SK-N-SH (cell line): Measurements from ENCODE around the gene NNAT. TPM values are rescaled to one million over a fixed set of nuclear protein-coding genes. Genes with fewer than 3 reads are reported as not detected.

ENCODE experiments used
- CTCF ChIA-PET: fragments of 300-600, 350-600 bp; formaldehyde crosslinking; extraction: SDS; loops from one replicate; lab custom pipeline; 2021; lab: Yijun Ruan, JAX
- POLR2A ChIA-PET: fragments of 350-600 bp; sonication (Branson Sonifier 250); formaldehyde crosslinking; extraction: SDS; loops from one replicate; lab custom pipeline; 2020; ENCODE audit warnings: antibody characterized with exemption, inconsistent platforms; lab: Yijun Ruan, JAX
- DNase-seq: peaks from one replicate; pipeline ENCODE4 v3.0.0; 2012
- H2AFZ ChIP-seq: fragments of 200-600 bp; sonication (generic); 2 replicates; pipeline ENCODE4 v1.8.1; 2016; ENCODE audit warnings: antibody characterized with exemption, mild to moderate bottlenecking, low read depth
- H3F3A ChIP-seq: fragments of 200-600 bp; sonication (generic); replicated peaks from 2 replicates; pipeline ENCODE3; 2016; ENCODE audit warnings: antibody characterized with exemption, mild to moderate bottlenecking; ENCODE audit not compliant: insufficient read depth
- H3K27ac ChIP-seq, 2 experiments: fragments of 200-500 bp in 1 of 2; fragments of 200-600 bp in 1 of 2; sonication (Bioruptor generic) in 1 of 2; sonication (generic), shearing (Covaris generic) in 1 of 2; 2 replicates each; pipeline versions ENCODE4 v1.5.1 to v1.6.1; 2014 to 2016; ENCODE audit warnings: low read depth in 2 of 2, inconsistent platforms in 1 of 2, low read length in 1 of 2, mild to moderate bottlenecking in 1 of 2, mixed read lengths in 1 of 2
- H3K27me3 ChIP-seq: fragments of 200-600 bp; sonication (generic), shearing (Covaris generic); 2 replicates; pipeline ENCODE4 v1.6.1; 2016; ENCODE audit warnings: mixed run types; ENCODE audit not compliant: insufficient read depth
- H3K36me3 ChIP-seq, 2 experiments: fragments of 200-500 bp in 1 of 2; fragments of 200-600 bp in 1 of 2; sonication (Bioruptor generic) in 1 of 2; sonication (generic) in 1 of 2; replicated peaks in 1 of 2; 2 replicates each; pipeline versions ENCODE3 to v1.5.1; 2014 to 2016; ENCODE audit warnings: low read length in 1 of 2, mild to moderate bottlenecking in 1 of 2; ENCODE audit not compliant: insufficient read depth in 2 of 2, control insufficient read depth in 1 of 2
- H3K4me1 ChIP-seq, 2 experiments: fragments of 200-500 bp in 1 of 2; fragments of 200-600 bp in 1 of 2; sonication (Bioruptor generic) in 1 of 2; sonication (generic), shearing (Covaris generic) in 1 of 2; 2 replicates each; pipeline versions ENCODE4 v1.5.1 to v1.6.1; 2014 to 2016; ENCODE audit warnings: low read depth in 1 of 2, low read length in 1 of 2, mixed run types in 1 of 2; ENCODE audit not compliant: insufficient read depth in 2 of 2, control insufficient read depth in 1 of 2
- H3K4me2 ChIP-seq: fragments of 200-600 bp; sonication (generic), shearing (Covaris generic); 2 replicates; pipeline ENCODE4 v1.6.1; 2017; ENCODE audit warnings: mixed run types
- H3K4me3 ChIP-seq, 2 experiments: fragments of 200-500 bp in 1 of 2; fragments of 200-600 bp in 1 of 2; sonication (Bioruptor generic) in 1 of 2; sonication (generic), shearing (Covaris generic) in 1 of 2; 2 replicates each; pipeline versions ENCODE4 v1.5.1 to v1.8.1; 2014 to 2016; ENCODE audit warnings: low read depth in 2 of 2, inconsistent platforms in 1 of 2, low read length in 1 of 2, mild to moderate bottlenecking in 1 of 2, mixed read lengths in 1 of 2, moderate library complexity in 1 of 2
- H3K79me2 ChIP-seq: fragments of 200-600 bp; sonication (generic); 2 replicates; pipeline ENCODE4 v1.8.1; 2017; ENCODE audit warnings: mild to moderate bottlenecking; ENCODE audit not compliant: insufficient read depth
- H3K9ac ChIP-seq: fragments of 200-600 bp; sonication (generic); 2 replicates; pipeline ENCODE4 v1.6.1; 2017; ENCODE audit warnings: mixed run types
- H3K9me2 ChIP-seq: fragments of 200-600 bp; sonication (generic); 2 replicates; pipeline ENCODE4 v1.6.1; 2017; ENCODE audit warnings: mixed run types
- H3K9me3 ChIP-seq: fragments of 200-600 bp; sonication (generic); 2 replicates; pipeline ENCODE4 v1.6.1; 2017; ENCODE audit warnings: mixed run types, mild to moderate bottlenecking, moderate library complexity
- H4K20me1 ChIP-seq: fragments of 200-600 bp; sonication (generic); 2 replicates; pipeline ENCODE4 v1.6.1; 2017; ENCODE audit warnings: mild to moderate bottlenecking, mixed run types; ENCODE audit not compliant: insufficient read depth
- ELF1 ChIP-seq: IDR thresholded peaks from 2 replicates; pipeline ENCODE4 v1.4.0; 2012
- EP300 ChIP-seq, 2 experiments: IDR thresholded peaks; 2 replicates each; pipeline versions ENCODE4 v1.4.0 to v1.6.1; 2012; ENCODE audit warnings: borderline replicate concordance in 1 of 2, low read depth in 1 of 2, low read length in 1 of 2
- FOSL2 ChIP-seq: IDR thresholded peaks from 2 replicates; pipeline ENCODE4 v1.4.0; 2012; ENCODE audit warnings: low read depth, mild to moderate bottlenecking, moderate library complexity, borderline replicate concordance
- GATA2 ChIP-seq: sonication (generic); formaldehyde crosslinking; IDR thresholded peaks from 2 replicates; pipeline ENCODE4 v1.5.0; 2020; ENCODE audit warnings: mild to moderate bottlenecking, missing genetic modification reagents
- NFIC ChIP-seq: IDR thresholded peaks from 2 replicates; pipeline ENCODE4 v1.4.0; 2012; ENCODE audit warnings: borderline replicate concordance
- RAD21 ChIP-seq: IDR thresholded peaks from 2 replicates; pipeline ENCODE4 v1.6.1; 2012; ENCODE audit warnings: mild to moderate bottlenecking, low read length
- RCOR1 ChIP-seq: fragments of 150-350 bp; IDR thresholded peaks from 2 replicates; pipeline ENCODE4 v1.6.1; 2017; ENCODE audit warnings: antibody characterized with exemption, low read length
- RFX5 ChIP-seq: IDR thresholded peaks from 2 replicates; pipeline ENCODE4 v1.6.1; 2012; ENCODE audit warnings: mild to moderate bottlenecking, improper control_type of control experiment, low read length
- TEAD4 ChIP-seq: IDR thresholded peaks from 2 replicates; pipeline ENCODE4 v1.4.0; 2012; ENCODE audit warnings: mild to moderate bottlenecking, borderline replicate concordance; ENCODE audit not compliant: insufficient read depth
- WGBS: methylation state at CpG from one replicate; pipeline ENCODE4 v1.1.6; 2017; ENCODE audit warnings: low lambda C conversion rate; 5-methylcytosine and 5-hydroxymethylcytosine counted together
- polyA plus RNA-seq, 3 experiments: library from polyadenylated mRNA; depleted of rRNA; stranded (reverse); fragments of >200 nt; gene quantifications; 2 replicates each; pipeline ENCODE4 v1.2.3, GENCODE V29; 2012
- TF ChIP-seq, protein P1 (sequence below): fragments of 150-350 bp; IDR thresholded peaks from 2 replicates; pipeline ENCODE4 v1.6.1; 2016; ENCODE audit warnings: mild to moderate bottlenecking, low read depth, low read length
- TF ChIP-seq, protein P2 (sequence below): IDR thresholded peaks from 2 replicates; pipeline ENCODE4 v1.4.0; 2012; ENCODE audit warnings: low read depth
- TF ChIP-seq, protein P3 (sequence below): IDR thresholded peaks from 2 replicates; pipeline ENCODE4 v1.4.0; 2012; ENCODE audit warnings: low read depth, borderline replicate concordance
- TF ChIP-seq, protein P4 (sequence below): IDR thresholded peaks from 2 replicates; pipeline ENCODE4 v1.4.0; 2012; ENCODE audit warnings: low read depth, borderline replicate concordance

The NNAT gene
- polyA plus RNA-seq, 1 of the 3 experiments (the other 2 are of a cell fraction): 6.7 TPM

DNA sequence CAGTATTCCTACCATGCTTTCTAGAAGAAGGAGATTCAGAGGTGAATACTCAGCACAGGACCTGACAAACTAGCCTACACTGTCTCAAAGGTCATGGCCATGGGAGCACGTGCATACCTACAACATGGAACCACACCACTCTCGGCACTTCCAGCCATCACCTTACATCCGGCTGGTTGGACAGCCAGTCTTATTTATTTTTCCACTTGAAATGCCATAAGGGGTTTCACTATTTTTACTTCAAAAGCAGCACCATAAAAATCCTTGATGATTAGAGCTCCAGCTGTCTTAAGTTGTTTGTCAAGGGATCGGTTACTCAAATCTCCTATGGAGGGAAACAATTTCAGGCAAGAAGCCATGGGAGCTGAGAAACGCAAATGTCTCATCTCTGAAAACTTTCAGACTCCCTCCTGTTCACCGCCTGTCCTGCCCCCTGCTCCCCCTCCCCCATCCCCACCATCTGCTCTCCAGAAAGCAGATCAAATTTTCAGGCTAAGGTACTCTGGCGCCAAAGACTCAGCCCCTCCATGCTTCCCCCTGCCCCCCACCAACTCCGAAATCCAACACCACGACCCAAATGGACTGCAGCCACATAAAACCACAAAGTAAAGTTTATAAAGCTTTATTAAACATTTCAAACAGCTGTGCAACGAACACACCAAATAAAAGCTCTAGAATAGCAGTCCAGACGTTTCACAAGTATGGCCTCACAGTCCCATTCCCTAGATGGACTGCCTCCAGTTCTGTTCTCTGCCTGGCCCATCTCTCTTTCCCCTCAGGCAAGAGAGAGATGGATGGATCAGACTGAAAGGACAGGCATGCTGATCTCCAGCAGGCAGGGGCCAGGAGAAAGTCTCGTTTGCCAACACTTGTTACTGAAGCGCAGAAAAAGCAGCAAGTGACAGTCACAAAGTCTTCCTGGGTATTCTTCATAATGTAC, 4.0 kb upstream of the NNAT start:
- no peak overlapping the region for H3K4me2 ChIP-seq
- DNase-seq: no peak
- H3K27ac ChIP-seq: no peak overlapping the region; a peak in 1 of 4 replicates
- H3F3A ChIP-seq: no peaks in the 10 kb centered on the region
- no peaks in the 10 kb centered on the region for H3K27me3 ChIP-seq
- no peak overlapping the region for H2AFZ ChIP-seq
- no peaks in the 10 kb centered on the region for H3K9me2 ChIP-seq
- H3K79me2 ChIP-seq: peaks cover 46% of the 10 kb centered on the region
- ChIA-PET POLR2A (no interaction called here), CTCF (interaction anchor here (1.3 to 1.4 kb wide), 2 partner anchors 321 to 323 kb away, joined by 3 read pairs; no protein-coding TSS in a partner anchor)
- H3K4me3 ChIP-seq: no peak overlapping the region
- H4K20me1 ChIP-seq: peaks cover 57% of the 10 kb centered on the region
- H3K4me1 ChIP-seq: peaks cover 0 to 23% of the 10 kb centered on the region in 2 experiments; a peak in 2 of 4 replicates
- H3K36me3 ChIP-seq: peaks cover 13 to 46% of the 10 kb centered on the region in 2 experiments
- no peak overlapping the region for H3K9ac ChIP-seq
- TF ChIP-seq GATA2 (no peak), RAD21 (no peak), TEAD4 (no peak), ELF1 (no peak), FOSL2 (no peak), RCOR1 (no peak)
- TF ChIP-seq, protein P1, sequence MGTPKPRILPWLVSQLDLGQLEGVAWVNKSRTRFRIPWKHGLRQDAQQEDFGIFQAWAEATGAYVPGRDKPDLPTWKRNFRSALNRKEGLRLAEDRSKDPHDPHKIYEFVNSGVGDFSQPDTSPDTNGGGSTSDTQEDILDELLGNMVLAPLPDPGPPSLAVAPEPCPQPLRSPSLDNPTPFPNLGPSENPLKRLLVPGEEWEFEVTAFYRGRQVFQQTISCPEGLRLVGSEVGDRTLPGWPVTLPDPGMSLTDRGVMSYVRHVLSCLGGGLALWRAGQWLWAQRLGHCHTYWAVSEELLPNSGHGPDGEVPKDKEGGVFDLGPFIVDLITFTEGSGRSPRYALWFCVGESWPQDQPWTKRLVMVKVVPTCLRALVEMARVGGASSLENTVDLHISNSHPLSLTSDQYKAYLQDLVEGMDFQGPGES: no peak
- TF ChIP-seq, protein P2, sequence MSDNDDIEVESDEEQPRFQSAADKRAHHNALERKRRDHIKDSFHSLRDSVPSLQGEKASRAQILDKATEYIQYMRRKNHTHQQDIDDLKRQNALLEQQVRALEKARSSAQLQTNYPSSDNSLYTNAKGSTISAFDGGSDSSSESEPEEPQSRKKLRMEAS: no peak
- TF ChIP-seq, protein P3, sequence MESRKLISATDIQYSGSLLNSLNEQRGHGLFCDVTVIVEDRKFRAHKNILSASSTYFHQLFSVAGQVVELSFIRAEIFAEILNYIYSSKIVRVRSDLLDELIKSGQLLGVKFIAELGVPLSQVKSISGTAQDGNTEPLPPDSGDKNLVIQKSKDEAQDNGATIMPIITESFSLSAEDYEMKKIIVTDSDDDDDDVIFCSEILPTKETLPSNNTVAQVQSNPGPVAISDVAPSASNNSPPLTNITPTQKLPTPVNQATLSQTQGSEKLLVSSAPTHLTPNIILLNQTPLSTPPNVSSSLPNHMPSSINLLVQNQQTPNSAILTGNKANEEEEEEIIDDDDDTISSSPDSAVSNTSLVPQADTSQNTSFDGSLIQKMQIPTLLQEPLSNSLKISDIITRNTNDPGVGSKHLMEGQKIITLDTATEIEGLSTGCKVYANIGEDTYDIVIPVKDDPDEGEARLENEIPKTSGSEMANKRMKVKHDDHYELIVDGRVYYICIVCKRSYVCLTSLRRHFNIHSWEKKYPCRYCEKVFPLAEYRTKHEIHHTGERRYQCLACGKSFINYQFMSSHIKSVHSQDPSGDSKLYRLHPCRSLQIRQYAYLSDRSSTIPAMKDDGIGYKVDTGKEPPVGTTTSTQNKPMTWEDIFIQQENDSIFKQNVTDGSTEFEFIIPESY: no peak
- TF ChIP-seq, all 33 proteins: peak for 0
- WGBS: 94% methylated on average over 13 of the region's 13 CpGs
- H3K9me3 ChIP-seq: no peaks in the 10 kb centered on the region

DNA sequence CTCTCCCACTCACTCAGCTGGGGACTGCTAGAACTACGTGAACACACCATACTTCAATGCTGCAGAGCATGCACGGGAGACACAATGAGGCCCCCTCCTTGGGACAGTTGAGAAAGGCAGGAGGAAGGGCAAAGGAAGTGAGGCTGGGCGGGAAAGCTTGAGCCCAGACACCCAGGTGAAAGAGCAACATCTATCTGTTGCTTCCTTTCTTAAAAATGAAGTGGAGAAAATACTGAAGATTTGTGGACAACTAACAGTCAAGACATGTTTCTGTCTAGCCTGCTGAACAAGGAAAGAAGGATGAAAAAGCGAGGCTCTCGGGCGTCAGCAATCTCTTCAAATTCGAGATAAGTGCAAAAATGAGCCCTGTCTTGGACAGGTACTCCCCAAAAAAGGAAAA, 3.0 kb upstream of the NNAT start:
- H3K9me2 ChIP-seq: no peaks in the 10 kb centered on the region
- no peak overlapping the region for H3K9ac ChIP-seq
- H3K4me2 ChIP-seq: no peak overlapping the region
- DNase-seq: no peak
- no peaks in the 10 kb centered on the region for H3F3A ChIP-seq
- H3K79me2 ChIP-seq: peaks cover 51% of the 10 kb centered on the region
- peaks cover 64% of the 10 kb centered on the region for H4K20me1 ChIP-seq
- H3K4me1 ChIP-seq: peaks cover 0 to 28% of the 10 kb centered on the region in 2 experiments; a peak in 2 of 4 replicates
- 94% methylated on average over 7 of the region's 7 CpGs for WGBS
- no peaks in the 10 kb centered on the region for H3K27me3 ChIP-seq
- H2AFZ ChIP-seq: no peak overlapping the region
- H3K36me3 ChIP-seq: peaks cover 10 to 46% of the 10 kb centered on the region in 2 experiments
- H3K9me3 ChIP-seq: no peaks in the 10 kb centered on the region
- no peak overlapping the region for H3K4me3 ChIP-seq
- TF ChIP-seq RFX5 (no peak), EP300 (IDR thresholded peaks at IDR 0.05; ENCODE audit: borderline replicate concordance in 1 of 2, low read depth in 1 of 2, low read length in 1 of 2) (no peak), NFIC (no peak), GATA2 (no peak), RCOR1 (no peak)
- TF ChIP-seq, protein P2: no peak
- TF ChIP-seq, protein P1: no peak
- TF ChIP-seq, protein P4, sequence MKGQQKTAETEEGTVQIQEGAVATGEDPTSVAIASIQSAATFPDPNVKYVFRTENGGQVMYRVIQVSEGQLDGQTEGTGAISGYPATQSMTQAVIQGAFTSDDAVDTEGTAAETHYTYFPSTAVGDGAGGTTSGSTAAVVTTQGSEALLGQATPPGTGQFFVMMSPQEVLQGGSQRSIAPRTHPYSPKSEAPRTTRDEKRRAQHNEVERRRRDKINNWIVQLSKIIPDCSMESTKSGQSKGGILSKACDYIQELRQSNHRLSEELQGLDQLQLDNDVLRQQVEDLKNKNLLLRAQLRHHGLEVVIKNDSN: no peak
- ChIA-PET POLR2A (no interaction called here), CTCF (interaction anchor here (1.3 to 1.4 kb wide), 2 partner anchors 322 to 324 kb away, joined by 3 read pairs; no protein-coding TSS in a partner anchor)
- H3K27ac ChIP-seq: no peak overlapping the region
